Smooth muscle cell of trachea (primary cell): Measurements from ENCODE around the gene DHRS7B. TPM values are rescaled to one million over a fixed set of nuclear protein-coding genes. Genes with fewer than 3 reads are reported as not detected.

Experiments used
- total RNA-seq: library from RNA; depleted of rRNA; stranded (reverse); fragments of >200 nt; gene quantifications from 2 replicates; pipeline ENCODE4 v1.2.1, GENCODE V29; 2014

DHRS7B gene
- 15.4 TPM in 2 replicates for total RNA-seq

GRCh38 chr17:21126645-21127508 lies at the start of gene DHRS7B:
TSS of gene DHRS7B (plus strand) at chr17:21126964. CDS start at chr17:21126972, 8 bp downstream.

GRCh38 chr17:21214015-21214776 lies 87.4 kb downstream of the DHRS7B start, which contains the start of gene TMEM11:
TSS of gene TMEM11 (minus strand) at chr17:21214161. CDS start at chr17:21214152, 9 bp downstream.

Other genes starting within 250 kb of the DHRS7B start
- gene USP22, start 84.0 kb upstream of the DHRS7B start, total RNA-seq = 286 and 368 TPM in 2 replicates
- 20.4 and 25.1 TPM in 2 replicates for gene TMEM11, start 87.2 kb downstream of the DHRS7B start, total RNA-seq
- 3.8 and 9.4 TPM in 2 replicates for gene NATD1, start 126.4 kb downstream of the DHRS7B start, total RNA-seq
- 37.4 and 41.5 TPM in 2 replicates for gene MAP2K3, start 157.7 kb downstream of the DHRS7B start, total RNA-seq
- 0.15 and 3.6 TPM in 2 replicates for gene KCNJ12, start 249.4 kb downstream of the DHRS7B start, total RNA-seq